Measurements from ENCODE around the gene RNLS.

RNLS gene

DNA sequence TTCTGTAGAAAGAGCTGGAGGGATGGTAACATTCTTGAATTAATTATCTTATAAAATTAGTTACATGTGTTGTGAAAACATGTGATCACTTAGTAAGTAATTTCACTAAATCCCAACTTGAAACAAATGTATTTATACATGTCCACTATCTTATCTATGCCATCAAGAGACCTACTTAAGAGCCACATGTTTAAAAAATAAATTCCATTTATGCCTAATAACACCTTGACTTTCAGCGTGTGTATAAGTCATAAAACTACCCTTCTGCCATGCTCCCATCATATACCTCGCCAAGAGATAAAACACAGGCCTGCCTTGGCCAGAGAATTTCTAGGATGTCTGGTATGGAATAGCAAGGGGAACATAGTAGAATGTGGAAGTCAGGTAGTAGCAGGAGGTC, 40.7 kb upstream of the RNLS start:
- Histone ChIP-seq H3K27ac (ENCODE audit: extremely low read depth, low read depth, low read length) (no peak overlapping the region), H3K4me1 (ENCODE audit: control insufficient read depth, insufficient read depth, low read length) (no peaks in the 10 kb centered on the region), H3K36me3 (ENCODE audit: control insufficient read depth in 2 of 2, insufficient read depth in 1 of 2, low read length in 2 of 2) (no peaks in the 10 kb centered on the region), H3K4me3 (ENCODE audit: low read depth, low read length) (no peak overlapping the region), H3K9me3 (ENCODE audit: control insufficient read depth, insufficient read depth, low read depth, low read length) (no peaks in the 10 kb centered on the region)
- POLR2A ChIA-PET, result no interaction called here
- CTCF ChIA-PET, result interaction anchor here (0.7 kb wide), 1 partner anchor 506 kb away, joined by 3 read pairs; no protein-coding TSS in a partner anchor
- TF ChIP-seq, protein P1, sequence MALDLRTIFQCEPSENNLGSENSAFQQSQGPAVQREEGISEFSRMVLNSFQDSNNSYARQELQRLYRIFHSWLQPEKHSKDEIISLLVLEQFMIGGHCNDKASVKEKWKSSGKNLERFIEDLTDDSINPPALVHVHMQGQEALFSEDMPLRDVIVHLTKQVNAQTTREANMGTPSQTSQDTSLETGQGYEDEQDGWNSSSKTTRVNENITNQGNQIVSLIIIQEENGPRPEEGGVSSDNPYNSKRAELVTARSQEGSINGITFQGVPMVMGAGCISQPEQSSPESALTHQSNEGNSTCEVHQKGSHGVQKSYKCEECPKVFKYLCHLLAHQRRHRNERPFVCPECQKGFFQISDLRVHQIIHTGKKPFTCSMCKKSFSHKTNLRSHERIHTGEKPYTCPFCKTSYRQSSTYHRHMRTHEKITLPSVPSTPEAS (tag by site-specific recombination; IDR thresholded peaks at IDR 0.05), result no peak
- TF ChIP-seq ZNF830 (tag by site-specific recombination; IDR thresholded peaks at IDR 0.05; ENCODE audit: low read depth) (no peak), ZNF311 (tag by site-specific recombination; IDR thresholded peaks at IDR 0.05; ENCODE audit: borderline replicate concordance) (no peak), ZNF112 (tag by site-specific recombination; IDR thresholded peaks at IDR 0.05) (no peak), ZNF292 (tag by site-specific recombination; IDR thresholded peaks at IDR 0.05; ENCODE audit: borderline replicate concordance, low read depth) (no peak)

DNA sequence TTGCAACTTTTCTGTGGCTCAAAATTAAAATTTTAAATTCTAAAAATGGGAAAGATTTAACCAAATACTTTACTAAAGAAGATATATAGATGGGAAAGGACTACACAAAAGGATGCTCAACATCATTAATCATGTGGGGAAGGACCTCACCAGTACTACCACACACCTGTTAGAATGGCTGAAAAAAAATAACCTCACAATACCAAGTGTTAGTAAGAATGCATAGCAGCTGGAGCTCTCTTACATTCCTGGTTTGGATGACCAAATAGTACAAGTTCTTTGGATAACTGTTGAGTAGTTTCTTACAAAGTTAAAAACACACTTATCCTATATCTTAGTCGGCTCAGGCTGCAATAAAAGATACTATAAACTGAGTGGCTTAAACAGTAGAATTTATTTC, 37.3 kb upstream of the RNLS start:
- ChIA-PET POLR2A (no interaction called here), CTCF (no interaction called here)
- H3K9me3 ChIP-seq (ENCODE audit: control insufficient read depth, insufficient read depth, low read depth, low read length), result no peaks in the 10 kb centered on the region
- no peak for TF ChIP-seq ZNF777 (tag by site-specific recombination; IDR thresholded peaks at IDR 0.05; ENCODE audit: borderline replicate concordance)
- TF ChIP-seq ZNF302 (tag by site-specific recombination; IDR thresholded peaks at IDR 0.05; ENCODE audit: low read depth), result no peak
- no peak for TF ChIP-seq ZNF341 (tag by site-specific recombination; IDR thresholded peaks at IDR 0.05; ENCODE audit: low read depth)
- TF ChIP-seq ZNF169 (tag by site-specific recombination; IDR thresholded peaks at IDR 0.05), result no peak
- no peak for TF ChIP-seq GLIS2 (tag by site-specific recombination; IDR thresholded peaks at IDR 0.05)
- TF ChIP-seq, protein P2, sequence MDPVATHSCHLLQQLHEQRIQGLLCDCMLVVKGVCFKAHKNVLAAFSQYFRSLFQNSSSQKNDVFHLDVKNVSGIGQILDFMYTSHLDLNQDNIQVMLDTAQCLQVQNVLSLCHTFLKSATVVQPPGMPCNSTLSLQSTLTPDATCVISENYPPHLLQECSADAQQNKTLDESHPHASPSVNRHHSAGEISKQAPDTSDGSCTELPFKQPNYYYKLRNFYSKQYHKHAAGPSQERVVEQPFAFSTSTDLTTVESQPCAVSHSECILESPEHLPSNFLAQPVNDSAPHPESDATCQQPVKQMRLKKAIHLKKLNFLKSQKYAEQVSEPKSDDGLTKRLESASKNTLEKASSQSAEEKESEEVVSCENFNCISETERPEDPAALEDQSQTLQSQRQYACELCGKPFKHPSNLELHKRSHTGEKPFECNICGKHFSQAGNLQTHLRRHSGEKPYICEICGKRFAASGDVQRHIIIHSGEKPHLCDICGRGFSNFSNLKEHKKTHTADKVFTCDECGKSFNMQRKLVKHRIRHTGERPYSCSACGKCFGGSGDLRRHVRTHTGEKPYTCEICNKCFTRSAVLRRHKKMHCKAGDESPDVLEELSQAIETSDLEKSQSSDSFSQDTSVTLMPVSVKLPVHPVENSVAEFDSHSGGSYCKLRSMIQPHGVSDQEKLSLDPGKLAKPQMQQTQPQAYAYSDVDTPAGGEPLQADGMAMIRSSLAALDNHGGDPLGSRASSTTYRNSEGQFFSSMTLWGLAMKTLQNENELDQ (tag by site-specific recombination; IDR thresholded peaks at IDR 0.05; ENCODE audit: low read depth), result no peak
- TF ChIP-seq ZNF394 (tag by site-specific recombination; IDR thresholded peaks at IDR 0.05; ENCODE audit: borderline replicate concordance), result no peak
- no peak for TF ChIP-seq ZFP69B (tag by site-specific recombination; IDR thresholded peaks at IDR 0.05)
- TF ChIP-seq, protein P3, sequence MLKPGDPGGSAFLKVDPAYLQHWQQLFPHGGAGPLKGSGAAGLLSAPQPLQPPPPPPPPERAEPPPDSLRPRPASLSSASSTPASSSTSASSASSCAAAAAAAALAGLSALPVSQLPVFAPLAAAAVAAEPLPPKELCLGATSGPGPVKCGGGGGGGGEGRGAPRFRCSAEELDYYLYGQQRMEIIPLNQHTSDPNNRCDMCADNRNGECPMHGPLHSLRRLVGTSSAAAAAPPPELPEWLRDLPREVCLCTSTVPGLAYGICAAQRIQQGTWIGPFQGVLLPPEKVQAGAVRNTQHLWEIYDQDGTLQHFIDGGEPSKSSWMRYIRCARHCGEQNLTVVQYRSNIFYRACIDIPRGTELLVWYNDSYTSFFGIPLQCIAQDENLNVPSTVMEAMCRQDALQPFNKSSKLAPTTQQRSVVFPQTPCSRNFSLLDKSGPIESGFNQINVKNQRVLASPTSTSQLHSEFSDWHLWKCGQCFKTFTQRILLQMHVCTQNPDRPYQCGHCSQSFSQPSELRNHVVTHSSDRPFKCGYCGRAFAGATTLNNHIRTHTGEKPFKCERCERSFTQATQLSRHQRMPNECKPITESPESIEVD (tag by site-specific recombination; IDR thresholded peaks at IDR 0.05), result no peak
- TF ChIP-seq, protein P4, sequence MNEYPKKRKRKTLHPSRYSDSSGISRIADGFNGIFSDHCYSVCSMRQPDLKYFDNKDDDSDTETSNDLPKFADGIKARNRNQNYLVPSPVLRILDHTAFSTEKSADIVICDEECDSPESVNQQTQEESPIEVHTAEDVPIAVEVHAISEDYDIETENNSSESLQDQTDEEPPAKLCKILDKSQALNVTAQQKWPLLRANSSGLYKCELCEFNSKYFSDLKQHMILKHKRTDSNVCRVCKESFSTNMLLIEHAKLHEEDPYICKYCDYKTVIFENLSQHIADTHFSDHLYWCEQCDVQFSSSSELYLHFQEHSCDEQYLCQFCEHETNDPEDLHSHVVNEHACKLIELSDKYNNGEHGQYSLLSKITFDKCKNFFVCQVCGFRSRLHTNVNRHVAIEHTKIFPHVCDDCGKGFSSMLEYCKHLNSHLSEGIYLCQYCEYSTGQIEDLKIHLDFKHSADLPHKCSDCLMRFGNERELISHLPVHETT (tag by site-specific recombination; IDR thresholded peaks at IDR 0.05), result no peak
- no peak for TF ChIP-seq ZNF335 (tag by site-specific recombination; conservative IDR thresholded peaks at IDR 0.05)
- TF ChIP-seq ZNF146 (tag by site-specific recombination; IDR thresholded peaks at IDR 0.05), result no peak
- no peak for TF ChIP-seq ZNF549 (tag by site-specific recombination; IDR thresholded peaks at IDR 0.05)
- TF ChIP-seq ZNF768 (tag by site-specific recombination; IDR thresholded peaks at IDR 0.05), result no peak
- TF ChIP-seq, protein P5, sequence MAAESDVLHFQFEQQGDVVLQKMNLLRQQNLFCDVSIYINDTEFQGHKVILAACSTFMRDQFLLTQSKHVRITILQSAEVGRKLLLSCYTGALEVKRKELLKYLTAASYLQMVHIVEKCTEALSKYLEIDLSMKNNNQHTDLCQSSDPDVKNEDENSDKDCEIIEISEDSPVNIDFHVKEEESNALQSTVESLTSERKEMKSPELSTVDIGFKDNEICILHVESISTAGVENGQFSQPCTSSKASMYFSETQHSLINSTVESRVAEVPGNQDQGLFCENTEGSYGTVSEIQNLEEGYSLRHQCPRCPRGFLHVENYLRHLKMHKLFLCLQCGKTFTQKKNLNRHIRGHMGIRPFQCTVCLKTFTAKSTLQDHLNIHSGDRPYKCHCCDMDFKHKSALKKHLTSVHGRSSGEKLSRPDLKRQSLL (tag by site-specific recombination; IDR thresholded peaks at IDR 0.05), result no peak
- TF ChIP-seq, protein P6, sequence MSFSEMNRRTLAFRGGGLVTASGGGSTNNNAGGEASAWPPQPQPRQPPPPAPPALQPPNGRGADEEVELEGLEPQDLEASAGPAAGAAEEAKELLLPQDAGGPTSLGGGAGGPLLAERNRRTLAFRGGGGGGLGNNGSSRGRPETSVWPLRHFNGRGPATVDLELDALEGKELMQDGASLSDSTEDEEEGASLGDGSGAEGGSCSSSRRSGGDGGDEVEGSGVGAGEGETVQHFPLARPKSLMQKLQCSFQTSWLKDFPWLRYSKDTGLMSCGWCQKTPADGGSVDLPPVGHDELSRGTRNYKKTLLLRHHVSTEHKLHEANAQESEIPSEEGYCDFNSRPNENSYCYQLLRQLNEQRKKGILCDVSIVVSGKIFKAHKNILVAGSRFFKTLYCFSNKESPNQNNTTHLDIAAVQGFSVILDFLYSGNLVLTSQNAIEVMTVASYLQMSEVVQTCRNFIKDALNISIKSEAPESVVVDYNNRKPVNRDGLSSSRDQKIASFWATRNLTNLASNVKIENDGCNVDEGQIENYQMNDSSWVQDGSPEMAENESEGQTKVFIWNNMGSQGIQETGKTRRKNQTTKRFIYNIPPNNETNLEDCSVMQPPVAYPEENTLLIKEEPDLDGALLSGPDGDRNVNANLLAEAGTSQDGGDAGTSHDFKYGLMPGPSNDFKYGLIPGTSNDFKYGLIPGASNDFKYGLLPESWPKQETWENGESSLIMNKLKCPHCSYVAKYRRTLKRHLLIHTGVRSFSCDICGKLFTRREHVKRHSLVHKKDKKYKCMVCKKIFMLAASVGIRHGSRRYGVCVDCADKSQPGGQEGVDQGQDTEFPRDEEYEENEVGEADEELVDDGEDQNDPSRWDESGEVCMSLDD (tag by site-specific recombination; IDR thresholded peaks at IDR 0.05), result no peak
- TF ChIP-seq ZBTB17 (tag by site-specific recombination; IDR thresholded peaks at IDR 0.05), result no peak
- H3K4me3 ChIP-seq (ENCODE audit: low read depth, low read length), result no peak overlapping the region
- no peaks in the 10 kb centered on the region for H3K4me1 ChIP-seq (ENCODE audit: control insufficient read depth, insufficient read depth, low read length)
- H3K36me3 ChIP-seq (ENCODE audit: control insufficient read depth in 2 of 2, insufficient read depth in 1 of 2, low read length in 2 of 2), result no peaks in the 10 kb centered on the region
- no peak overlapping the region for H3K27ac ChIP-seq (ENCODE audit: extremely low read depth, low read depth, low read length)
